Measurements from ENCODE around the gene PRIMPOL.

- TF ChIP-seq, protein P1, sequence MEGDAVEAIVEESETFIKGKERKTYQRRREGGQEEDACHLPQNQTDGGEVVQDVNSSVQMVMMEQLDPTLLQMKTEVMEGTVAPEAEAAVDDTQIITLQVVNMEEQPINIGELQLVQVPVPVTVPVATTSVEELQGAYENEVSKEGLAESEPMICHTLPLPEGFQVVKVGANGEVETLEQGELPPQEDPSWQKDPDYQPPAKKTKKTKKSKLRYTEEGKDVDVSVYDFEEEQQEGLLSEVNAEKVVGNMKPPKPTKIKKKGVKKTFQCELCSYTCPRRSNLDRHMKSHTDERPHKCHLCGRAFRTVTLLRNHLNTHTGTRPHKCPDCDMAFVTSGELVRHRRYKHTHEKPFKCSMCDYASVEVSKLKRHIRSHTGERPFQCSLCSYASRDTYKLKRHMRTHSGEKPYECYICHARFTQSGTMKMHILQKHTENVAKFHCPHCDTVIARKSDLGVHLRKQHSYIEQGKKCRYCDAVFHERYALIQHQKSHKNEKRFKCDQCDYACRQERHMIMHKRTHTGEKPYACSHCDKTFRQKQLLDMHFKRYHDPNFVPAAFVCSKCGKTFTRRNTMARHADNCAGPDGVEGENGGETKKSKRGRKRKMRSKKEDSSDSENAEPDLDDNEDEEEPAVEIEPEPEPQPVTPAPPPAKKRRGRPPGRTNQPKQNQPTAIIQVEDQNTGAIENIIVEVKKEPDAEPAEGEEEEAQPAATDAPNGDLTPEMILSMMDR (IDR thresholded peaks at IDR 0.05; ENCODE audit: borderline replicate concordance, extremely low read depth, low read length, poor library complexity, severe bottlenecking): no peak
- TF ChIP-seq EZH2 (IDR thresholded peaks at IDR 0.05; ENCODE audit: borderline replicate concordance, low read depth, low read length, severe bottlenecking): no peak
Measured at GRCh38 chr4:184643731-184644130, 5.8 kb upstream of the PRIMPOL start.
